Measurements from ENCODE around the gene TSBP1. TPM values are rescaled to one million over a fixed set of nuclear protein-coding genes. Genes with fewer than 3 reads are reported as not detected.
A peak's percentile ranks its signal among the peaks of the same experiment; 100 is the strongest.

TSBP1 gene
- total RNA-seq, 3 donors from 2014 or later, result not detected

GRCh38 chr6:32247401-32247800, 124.3 kb downstream of the TSBP1 start:
- H3K9me3 ChIP-seq, result no peaks in the 10 kb centered on the region
- H3K4me1 ChIP-seq (ENCODE audit: low read depth), result no peaks in the 10 kb centered on the region
- no peak for TF ChIP-seq CTCF (IDR thresholded peaks at IDR 0.05)
- no peaks in the 10 kb centered on the region for H3K36me3 ChIP-seq (ENCODE audit: low read depth)
- DNase-seq (no peak), ATAC-seq (no peak)
- no peak overlapping the region for H3K4me3 ChIP-seq
- intact Hi-C loops (cut with DNase I, micrococcal nuclease), result loop anchor here in 1 of 2 donors (10.0 kb wide), 1 partner anchor 447 kb away; no protein-coding TSS in a partner anchor

- intact Hi-C loops (cut with DNase I, micrococcal nuclease), result loop anchor here in 1 of 2 donors (10.0 kb wide), 1 partner anchor 450 kb away; no protein-coding TSS in a partner anchor
- Histone ChIP-seq H3K4me3 (no peak overlapping the region), H3K36me3 (ENCODE audit: low read depth) (no peaks in the 10 kb centered on the region), H3K4me1 (ENCODE audit: low read depth) (no peaks in the 10 kb centered on the region), H3K9me3 (no peaks in the 10 kb centered on the region)
- DNase-seq, result peak; percentile 71 to 80 (median 79)
- peak; percentile 65 for TF ChIP-seq CTCF (IDR thresholded peaks at IDR 0.05)
- ATAC-seq, result peak; percentile 84
These were observed 126.7 kb downstream of the TSBP1 start for GRCh38 chr6:32244946-32245398.

- Histone ChIP-seq H3K36me3 (ENCODE audit: low read depth) (no peaks in the 10 kb centered on the region), H3K4me3 (no peak overlapping the region), H3K4me1 (ENCODE audit: low read depth) (no peaks in the 10 kb centered on the region), H3K9me3 (no peaks in the 10 kb centered on the region)
- DNase-seq (no peak), ATAC-seq (peak; percentile 46)
- no peak for TF ChIP-seq CTCF (IDR thresholded peaks at IDR 0.05)
- intact Hi-C loops (cut with DNase I, micrococcal nuclease), result loop anchor here in 1 of 2 donors (10.0 kb wide), 1 partner anchor 451 kb away; no protein-coding TSS in a partner anchor
These were observed 127.4 kb downstream of the TSBP1 start for GRCh38 chr6:32244270-32244669.

Other genes with a start within 250 kb of the TSBP1 start
- gene ATF6B, start 243.7 kb downstream of the TSBP1 start, total RNA-seq, result 100 to 1,000 TPM in 1 of 3 donors, 10 to 100 TPM in 2; 79.9 to 121 (median 97.4) TPM
- gene FKBPL, start 241.6 kb downstream of the TSBP1 start, total RNA-seq, result 1 to 10 TPM; 5.0 to 6.8 (median 5.3) TPM
- gene PRRT1, start 220.0 kb downstream of the TSBP1 start, total RNA-seq, result 1 to 10 TPM in 2 of 3 donors, under 1 TPM in 1; 0.96 to 6.6 (median 2.0) TPM
- 10 to 100 TPM; 16.8 to 37.2 (median 34.4) TPM for gene PPT2, start 217.8 kb downstream of the TSBP1 start, total RNA-seq
- gene EGFL8, start 207.3 kb downstream of the TSBP1 start, total RNA-seq, result 10 to 100 TPM; 16.9 to 32.1 (median 21.5) TPM
- 10 to 100 TPM; 49.0 to 60.1 (median 56.2) TPM for gene AGPAT1, start 195.8 kb downstream of the TSBP1 start, total RNA-seq
- 100 to 1,000 TPM in 1 of 3 donors, 10 to 100 TPM in 2; 79.0 to 114 (median 85.0) TPM for gene RNF5, start 193.5 kb downstream of the TSBP1 start, total RNA-seq
- gene AGER, start 187.7 kb downstream of the TSBP1 start, total RNA-seq, result 1 to 10 TPM; 5.3 to 8.1 (median 6.3) TPM
- 10 to 100 TPM; 49.4 to 97.7 (median 53.9) TPM for gene PBX2, start 181.7 kb downstream of the TSBP1 start, total RNA-seq
- 10 to 100 TPM in 1 of 3 donors, 1 to 10 TPM in 2; 6.6 to 14.7 (median 9.9) TPM for gene GPSM3, start 179.3 kb downstream of the TSBP1 start, total RNA-seq
- 10 to 100 TPM in 1 of 3 donors, 1 to 10 TPM in 2; 1.5 to 10.5 (median 4.0) TPM for gene NOTCH4, start 147.8 kb downstream of the TSBP1 start, total RNA-seq
- not detected for gene BTNL2, start 35.3 kb upstream of the TSBP1 start, total RNA-seq
- gene HLA-DRA, start 68.0 kb upstream of the TSBP1 start, total RNA-seq, result 100 to 1,000 TPM in 2 of 3 donors, 10 to 100 TPM in 1; 69.0 to 333 (median 115) TPM
- gene HLA-DRB5, start 158.4 kb upstream of the TSBP1 start, total RNA-seq, result 10 to 100 TPM in 2 of 3 donors, 1 to 10 TPM in 1; 2.1 to 50.3 (median 28.8) TPM
- 100 to 1,000 TPM in 1 of 3 donors, 10 to 100 TPM in 2; 26.9 to 169 (median 89.6) TPM for gene HLA-DRB1, start 217.9 kb upstream of the TSBP1 start, total RNA-seq